ENCODE measurements around the gene NSG2.
"Not testable (repeated sequence)": the region's sequence is repeated elsewhere in the genome, so short reads cannot be mapped to it uniquely, and the experiment has no call there.

The NSG2 gene

DNA sequence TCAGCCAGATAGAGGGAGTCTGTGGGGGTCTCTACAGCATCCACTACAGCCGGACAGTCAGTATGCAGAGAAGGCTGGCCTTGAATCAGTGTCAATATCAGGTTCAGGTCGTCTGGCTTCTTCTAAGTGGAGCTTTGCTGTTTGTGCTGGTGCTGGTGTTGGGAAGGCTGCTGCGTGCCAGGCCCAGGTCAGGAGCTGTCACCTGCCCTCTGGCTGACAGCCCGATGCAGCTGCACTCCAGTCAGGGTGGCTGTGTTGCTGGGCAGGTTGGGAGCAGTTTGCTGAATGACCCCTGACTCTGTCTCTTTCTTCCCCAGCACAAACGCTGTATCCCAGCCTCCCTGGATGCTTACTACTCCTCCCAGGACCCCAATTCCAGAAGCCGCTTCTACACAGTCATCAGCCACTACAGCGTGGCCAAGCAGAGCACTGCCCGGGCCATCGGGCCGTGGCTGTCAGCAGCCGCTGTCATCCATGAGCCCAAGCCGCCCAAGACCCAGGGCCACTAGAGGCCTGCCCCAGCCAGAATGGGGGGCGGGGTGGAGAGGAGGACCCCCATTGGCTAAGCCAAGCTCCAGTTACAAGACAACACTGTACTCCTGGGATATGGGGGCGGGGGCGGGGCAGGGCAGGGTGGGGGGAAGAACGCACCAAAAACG, 61.6 kb downstream of the NSG2 start:
- DNase-seq: no peak

DNA sequence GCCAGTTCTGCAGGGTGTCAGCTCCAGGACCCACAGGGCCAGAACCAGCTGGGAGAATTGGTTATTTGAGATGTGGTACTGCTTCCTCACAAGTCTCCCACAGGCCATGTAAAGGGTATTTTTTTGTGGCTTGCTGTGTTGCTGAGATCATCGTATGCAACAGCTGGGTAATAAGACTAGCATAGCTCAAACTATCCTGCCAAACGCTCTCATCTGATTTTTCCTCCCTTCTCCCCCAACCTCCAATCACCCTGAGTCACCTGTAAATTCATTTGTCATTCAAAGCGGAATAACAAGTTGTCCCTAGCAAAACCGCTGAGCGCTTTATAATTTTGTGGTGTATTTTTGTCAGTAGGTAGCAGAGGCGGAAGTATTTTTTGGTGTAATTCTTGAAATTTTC, 63.2 kb downstream of the NSG2 start:
- DNase-seq: no peak

DNA sequence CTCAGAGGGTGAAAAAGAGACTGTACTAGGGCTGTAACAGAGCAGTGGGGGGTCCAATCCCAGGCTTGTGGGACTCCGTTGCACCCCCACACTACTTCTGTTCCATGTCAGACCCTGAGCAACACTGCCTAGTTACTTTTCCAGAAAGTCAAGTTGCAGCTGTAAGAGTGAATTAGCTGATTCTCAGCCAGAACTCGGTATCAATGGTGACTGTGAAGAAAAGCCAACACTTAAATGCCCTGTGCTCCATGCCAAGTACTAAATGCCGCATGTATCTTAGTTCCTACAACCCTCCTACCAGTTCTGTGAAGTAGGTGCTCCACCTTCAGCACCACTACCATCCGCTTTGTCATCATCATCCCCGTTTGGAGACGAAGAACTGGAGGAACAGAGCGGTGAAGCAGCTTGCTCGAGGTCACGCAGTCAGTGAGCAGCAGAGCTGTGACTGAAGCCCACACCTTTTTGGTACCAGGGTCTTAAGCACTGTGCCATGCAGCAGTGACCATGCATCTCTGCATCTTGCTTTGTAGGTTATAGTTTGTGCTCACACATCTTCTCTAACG, 64.3 kb downstream of the NSG2 start:
- DNase-seq: no peak

DNA sequence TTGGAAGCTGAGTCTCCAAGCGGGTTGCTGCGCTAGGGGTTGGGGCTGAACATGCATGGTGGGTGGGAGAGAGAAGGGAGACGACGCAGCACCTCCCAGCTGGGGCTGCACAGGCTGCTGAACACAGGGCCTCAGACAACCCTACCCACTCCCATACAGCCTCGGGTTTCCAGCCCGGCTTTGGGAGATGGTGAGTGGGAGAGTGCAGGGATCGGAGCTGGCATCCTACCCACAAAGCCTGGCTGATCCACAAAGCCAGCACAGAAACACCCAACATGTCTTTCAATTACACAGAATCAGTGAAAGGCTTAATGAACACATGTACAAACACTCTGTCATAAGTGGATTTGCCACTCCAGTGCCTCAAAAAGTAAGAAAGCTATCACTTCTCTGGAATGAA, 64.8 kb downstream of the NSG2 start:
- no peak for DNase-seq

DNA sequence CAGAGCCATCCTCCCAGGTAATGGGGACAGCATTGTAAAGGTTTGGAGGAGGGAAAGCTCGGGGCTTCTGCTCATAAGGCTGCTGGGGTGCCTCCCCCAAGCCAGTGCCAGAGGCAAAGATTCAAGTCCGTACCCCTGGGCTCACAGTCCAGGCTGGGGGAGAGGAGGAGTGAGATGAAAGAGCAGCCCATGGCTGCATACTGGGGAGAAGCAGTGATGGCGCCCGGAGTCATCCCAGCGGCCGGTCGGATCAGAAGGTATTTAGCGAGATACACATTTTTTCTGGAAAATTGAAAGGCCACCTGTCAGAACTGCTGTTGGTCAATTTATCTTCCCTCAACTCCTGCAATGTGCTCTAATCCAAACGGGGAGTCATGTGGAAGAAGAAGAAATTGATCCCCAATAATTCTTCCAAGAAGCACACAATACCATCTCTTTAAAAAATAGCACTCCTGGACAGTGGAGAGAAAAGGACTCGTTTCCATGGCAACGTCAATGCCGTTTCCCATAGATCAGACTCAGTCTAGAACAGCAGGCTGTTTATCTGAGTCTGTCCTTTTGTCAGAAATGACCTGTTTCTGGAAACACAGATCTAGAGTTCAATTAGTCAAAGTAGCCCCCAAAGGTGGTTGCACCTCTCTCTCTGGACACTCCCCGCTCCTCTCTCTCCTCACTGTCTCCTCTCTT, 65.9 kb downstream of the NSG2 start:
- no peak for DNase-seq

DNA sequence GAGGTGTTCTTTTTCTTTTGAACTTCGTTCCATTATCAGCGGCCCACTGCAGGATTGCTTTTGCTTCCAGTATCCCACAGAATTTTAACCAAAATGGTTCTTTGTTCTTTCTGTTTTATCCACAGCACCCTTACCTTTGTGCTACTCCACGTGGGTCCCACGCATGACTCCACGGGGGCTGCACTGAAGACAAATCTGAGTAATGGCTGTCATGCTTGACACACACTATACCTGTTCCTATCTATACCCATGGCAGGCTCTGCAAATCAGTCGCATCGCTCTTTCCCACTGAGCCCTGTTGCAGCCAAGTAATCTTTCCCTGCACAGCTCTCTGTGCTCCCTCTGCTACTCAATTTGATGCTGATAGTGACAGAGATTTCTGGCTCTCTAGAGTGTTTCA, 69.7 kb downstream of the NSG2 start:
- no peak for DNase-seq

DNA sequence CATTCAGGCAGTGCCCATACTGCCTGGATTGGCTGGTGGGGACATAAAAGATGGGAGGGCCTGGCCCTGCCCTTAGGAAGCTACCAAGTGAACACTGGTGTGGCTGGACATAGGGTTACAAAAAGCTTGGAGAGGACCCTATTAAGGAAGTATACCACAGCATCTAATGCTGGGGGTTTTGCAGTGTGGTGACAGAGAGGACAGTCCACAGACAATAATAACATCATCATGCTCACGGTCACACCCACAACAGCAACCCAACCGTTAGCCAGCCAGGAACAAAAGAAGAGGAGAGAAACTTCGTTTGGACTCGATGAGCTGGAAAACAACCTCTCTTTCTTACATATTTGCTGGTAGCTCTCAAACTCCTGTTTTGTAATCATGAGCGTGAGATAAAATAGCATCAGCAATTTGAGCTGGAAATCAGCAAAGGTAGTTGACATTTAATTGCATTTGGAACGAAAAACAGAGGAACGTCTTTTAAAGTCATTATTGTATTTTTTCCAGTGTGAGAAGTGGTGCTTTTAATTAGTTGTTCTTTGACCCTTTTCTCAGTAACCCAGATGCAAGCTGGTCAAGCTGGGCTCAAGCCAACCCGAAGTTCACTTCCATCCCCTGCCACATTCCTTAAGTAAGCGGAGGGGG, 73.4 kb downstream of the NSG2 start:
- DNase-seq: no peak

DNA sequence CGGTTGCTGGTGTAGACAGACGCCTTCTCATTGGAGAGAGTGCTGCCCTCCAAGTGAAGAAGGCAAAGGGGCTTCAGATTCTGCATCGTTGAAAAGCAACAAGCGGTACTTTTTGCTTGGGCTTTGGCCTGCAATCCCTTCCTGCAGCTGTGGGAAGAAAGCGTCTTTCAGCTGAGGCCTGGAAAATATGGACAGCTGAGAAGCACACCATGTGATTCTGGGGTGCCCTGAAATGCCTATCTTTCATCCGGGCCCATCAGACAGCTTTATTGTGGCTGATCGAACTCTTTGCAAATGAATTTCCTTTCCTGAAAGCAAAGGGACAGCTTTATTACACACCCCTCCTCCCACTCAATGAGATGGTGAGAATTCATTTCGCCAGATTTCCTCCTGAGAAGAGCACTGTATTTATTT, 74.0 kb downstream of the NSG2 start:
- no peak for DNase-seq

DNA sequence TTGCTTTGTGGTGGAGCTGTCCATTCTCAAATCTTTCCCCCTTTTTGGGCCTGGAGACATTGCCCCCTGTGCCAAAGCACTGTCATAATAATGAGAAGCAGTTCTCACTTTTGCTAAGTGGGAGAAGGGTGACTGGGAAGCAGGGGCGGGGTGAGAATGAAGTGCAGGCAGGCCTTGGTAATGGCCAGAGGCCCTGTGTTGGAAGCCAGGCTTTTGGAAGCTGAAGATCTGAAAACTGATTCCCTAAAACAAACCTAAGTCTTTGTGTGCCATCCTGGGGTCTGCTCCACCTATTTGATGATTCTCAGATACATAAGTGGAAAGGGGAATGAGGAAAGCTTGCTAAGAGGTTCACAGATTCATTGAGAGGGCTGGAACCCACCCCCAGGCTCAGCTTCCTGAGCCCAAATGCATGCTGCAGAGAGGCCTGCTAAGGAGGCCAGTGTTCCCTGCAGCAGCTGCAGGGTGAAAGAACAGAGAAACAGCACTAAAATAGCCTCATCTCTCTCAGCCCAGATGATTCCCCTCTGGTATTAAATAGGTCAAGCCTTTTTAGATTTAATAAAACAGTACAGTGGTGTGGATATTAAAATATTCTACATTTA, 75.0 kb downstream of the NSG2 start:
- DNase-seq: no peak

DNA sequence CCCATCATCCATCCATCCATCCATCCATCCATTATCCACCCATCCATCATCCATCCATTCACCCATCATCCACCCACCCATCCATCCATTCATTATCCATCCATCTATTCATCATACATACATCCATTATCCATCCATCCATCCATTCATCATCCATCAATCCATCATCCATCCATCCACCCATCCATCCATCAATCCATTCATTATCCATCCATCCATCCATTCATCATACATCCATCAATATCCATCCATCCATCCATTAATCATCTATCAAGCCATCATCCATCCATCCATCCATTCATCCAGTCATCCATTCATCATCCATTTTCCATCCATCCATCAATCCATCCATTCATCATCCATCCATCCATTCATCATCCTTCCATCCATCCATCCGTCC, 89.0 kb downstream of the NSG2 start:
- DNase-seq: no peak

DNA sequence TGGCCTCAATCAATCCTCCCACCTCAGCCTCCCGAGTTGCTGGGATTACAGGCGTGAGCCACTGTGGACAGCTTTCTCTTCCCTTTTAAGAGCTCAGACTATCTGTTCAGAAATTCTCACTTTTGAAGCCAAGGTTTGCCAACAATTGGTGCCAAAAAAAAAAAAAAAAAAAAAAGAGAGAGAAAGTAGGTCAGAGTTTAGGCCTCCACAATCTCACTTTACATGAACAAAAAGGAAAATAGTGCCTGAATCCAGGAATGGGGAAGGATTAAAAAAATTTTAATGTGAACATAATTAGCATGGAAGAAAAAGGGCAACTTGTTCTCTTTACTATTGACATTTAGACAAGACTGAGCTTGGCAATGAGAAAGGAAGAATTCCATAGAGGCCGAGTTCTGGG, 94.1 kb downstream of the NSG2 start:
- DNase-seq: no peak

DNA sequence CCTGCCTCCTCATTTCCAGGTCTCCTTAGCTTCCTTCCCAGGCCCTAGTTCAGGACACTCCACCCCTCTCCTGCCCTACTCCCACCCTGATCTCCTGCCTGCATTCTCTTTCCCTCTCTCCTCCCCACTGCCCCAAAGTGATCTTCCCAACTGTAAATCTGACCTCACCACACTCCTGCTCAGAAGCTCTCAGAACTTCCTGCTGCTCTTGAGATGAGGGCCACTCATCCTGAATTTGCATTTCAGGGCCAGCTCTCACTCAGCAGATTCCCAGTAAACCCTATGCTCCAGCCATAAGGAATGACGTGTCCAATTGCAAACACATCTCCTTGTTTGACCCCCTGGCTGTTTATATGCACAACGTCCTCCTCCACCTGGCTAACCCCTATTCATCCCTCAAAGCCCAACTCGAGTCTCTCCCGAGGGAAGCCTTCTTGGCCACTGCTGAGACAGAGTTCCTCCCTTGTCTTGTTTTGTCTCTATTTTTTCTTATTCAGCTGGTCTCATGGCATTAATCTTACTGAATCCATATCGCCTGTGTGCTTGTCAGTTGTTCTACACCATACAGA, 95.0 kb downstream of the NSG2 start:
- DNase-seq: no peak

DNA sequence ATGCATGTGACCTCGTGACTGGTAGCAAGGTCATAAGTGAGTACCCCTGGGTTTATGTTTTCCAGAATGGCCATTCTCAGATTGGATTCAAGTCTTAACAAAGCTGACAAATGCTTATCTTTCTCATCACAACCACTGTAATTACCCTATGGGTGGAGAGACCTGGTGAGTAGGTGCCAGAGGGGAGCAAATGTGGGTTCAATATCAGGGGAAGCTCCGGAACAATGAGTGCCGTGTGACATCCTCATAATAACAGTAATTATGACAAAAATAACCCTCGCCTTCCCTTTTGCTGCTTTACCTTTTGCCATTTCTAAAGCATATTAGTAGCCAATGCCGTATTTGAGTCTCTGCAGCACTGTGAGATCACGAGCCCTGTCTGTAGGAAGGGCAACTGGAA, 95.9 kb downstream of the NSG2 start:
- DNase-seq: no peak

DNA sequence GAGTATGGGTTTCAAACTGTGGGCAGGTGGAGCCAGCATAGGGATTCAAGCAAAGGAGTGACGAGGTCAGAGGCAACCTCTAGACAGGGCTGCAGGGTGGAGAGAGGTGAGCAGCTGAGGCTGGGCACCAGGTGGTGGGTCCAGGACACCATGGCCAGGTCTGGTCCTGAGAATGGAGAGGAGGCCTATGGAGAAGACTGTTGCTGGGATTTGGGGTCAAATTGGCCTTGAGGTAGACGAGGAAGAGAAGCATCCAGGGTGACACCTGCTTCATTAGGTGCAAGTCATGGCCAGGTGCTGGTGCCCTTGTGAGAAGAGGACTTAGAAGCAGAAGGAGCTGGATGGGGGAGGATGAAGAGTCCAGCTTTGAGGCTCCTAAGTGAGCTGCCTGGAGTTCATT, 99.6 kb downstream of the NSG2 start:
- no peak for DNase-seq

DNA sequence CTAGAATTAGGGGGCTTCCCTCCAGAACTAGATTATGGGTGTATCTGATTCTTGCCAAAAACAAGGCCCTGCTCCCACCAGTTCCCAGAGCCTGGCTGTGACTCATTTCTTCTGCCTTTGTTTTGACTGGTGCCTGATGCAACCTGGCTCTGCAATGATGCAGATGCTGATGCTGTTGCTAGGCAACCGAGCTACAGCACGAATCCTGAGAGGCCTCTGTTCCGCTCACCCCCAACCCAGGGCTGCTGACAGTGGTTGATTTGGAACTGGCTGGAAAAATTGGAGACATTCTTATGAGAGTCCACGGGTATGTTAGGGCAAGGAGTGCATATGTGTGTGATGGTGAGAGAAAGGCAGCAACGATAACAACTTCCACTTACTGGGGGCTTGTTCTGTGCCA, 100.3 kb downstream of the NSG2 start:
- no peak for DNase-seq

DNA sequence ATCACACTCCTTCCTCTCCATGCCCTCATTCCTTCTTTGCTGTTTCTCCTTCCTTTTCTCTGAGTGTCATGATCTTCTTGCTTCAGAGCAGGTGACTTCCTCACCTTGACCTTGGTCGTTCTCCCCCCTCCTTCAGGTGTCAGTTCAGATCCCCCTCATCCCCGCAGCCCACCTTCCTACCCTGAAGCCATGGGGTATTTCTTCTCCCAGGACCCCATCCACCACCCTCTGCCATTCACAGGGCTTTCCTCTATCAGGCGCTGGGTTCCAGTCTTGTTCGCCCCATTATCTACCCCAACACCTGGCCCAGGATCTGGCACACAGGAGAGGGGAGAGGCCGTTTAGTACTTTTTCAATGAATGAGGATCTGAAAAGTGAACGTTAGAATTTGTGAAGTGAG, 101.0 kb downstream of the NSG2 start:
- DNase-seq: no peak

DNA sequence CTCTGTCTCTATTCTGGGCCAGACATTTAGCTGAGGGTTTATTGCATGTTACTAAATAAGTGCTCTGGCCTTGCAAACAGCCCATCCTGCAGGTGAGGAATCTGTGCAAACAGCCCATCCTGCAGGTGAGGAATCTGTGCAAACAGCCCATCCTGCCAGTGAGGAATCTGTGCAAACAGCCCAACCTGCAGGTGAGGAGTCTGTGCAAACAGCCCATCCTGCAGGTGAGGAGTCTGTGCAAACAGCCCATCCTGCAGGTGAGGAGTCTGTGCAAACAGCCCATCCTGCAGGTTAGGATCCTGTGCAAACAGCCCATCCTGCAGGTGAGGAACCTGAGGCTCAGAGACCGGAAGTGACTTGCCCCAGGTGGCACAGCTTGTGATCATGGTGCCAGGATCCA, 101.5 kb downstream of the NSG2 start:
- DNase-seq: not testable (repeated sequence)

DNA sequence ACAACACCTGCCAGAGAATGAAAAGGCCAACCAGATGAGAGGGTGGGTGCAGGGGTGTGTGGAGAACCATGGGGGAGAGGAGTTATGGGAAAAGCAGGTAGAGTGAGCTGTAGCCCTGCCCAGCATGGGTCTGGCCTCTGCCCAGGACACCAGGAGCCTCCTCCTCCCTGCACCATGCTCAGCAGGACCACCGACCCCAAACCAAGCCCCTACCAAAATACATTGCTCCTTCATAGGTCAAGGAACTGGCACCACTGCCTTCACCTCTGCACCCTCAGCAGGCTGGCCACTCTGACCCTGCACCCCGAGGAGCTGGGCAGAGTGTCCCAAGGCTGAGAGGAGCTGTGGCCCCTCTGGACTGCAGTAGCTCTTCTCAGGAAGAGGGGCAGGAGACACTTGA, 102.0 kb downstream of the NSG2 start:
- no peak for DNase-seq

DNA sequence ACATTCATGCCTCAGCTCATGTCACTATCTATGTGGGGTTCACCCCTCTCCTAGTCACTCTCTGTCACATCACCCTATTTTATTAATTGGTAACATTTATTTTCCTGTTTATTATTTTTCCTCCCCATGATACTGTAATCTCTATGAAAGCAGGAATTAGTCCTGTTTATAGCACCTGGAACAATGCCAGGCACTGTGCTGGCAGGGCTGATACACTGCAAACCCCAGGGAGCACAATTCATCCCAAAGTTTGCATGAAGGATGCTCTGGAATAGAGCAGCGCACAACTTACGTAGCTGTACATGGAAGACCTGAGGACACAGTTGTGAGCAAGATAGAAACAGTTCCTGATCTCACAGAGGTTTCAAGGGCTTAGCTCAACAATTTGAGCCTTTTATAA, 103.2 kb downstream of the NSG2 start:
- no peak for DNase-seq

DNA sequence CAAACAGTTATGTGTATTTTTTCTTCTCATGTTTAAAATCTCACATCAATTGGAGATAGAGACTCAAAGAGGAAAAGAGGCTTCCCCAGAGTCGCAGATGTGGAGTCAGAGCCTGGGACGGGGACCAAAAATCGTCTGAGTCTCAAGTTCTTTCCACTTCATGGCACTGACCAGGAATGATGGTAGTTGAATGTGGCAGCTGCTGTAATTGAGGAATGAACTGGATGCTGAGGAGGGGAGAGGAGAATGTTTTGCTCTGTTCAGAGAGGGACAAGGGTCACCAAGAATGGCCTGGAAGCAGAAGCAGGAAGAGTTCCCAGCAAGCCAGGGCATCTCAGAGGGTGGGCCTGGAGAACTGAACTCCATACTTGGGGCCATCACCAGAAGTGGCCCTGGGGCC, 103.9 kb downstream of the NSG2 start:
- DNase-seq: no peak

DNA sequence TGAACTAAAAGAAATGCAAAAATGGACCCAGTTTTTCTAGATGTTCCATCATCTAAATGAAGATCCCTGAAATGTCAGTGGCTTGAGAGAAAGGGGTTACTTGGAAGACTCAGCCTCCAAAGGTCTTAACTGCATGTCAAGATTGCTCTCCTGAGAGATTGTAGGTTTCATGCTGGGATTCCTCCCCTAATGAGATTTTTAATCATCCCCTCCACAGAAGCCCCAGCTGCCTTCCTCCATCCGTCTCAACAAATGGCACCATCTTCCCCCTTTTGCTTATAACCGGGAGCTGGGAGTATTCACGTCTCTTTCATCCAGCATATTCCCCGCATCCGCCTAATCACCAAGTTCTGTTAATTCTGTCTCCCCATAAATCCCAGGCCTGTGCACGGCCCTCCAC, 104.5 kb downstream of the NSG2 start:
- DNase-seq: no peak

DNA sequence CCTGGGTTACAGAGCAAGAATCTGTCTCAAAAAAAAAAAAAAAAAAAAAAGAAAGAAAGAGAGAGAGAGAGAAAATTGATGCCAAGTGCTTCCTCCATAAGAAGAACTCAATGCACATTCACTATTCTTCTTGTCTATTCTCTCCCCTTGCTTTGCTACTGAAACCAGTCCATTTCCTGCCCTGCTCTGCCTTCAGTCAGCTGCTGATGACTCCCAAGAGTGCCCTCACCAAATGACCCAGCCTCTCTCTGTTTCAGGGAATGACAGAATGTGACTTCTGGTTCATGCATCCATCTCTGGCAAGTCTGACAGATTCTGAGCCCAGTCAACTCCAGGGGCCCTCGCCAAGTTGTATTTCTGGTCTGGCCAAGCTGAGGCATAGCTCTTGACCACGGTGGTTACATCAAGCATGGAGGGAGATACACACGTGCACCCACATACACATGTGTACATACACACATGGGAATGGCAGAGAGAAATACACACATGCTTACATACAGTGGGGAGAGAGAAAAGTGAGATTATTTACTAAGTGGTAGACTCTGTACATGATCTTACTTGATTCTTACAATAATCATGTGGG, 106.2 kb downstream of the NSG2 start:
- DNase-seq: no peak

DNA sequence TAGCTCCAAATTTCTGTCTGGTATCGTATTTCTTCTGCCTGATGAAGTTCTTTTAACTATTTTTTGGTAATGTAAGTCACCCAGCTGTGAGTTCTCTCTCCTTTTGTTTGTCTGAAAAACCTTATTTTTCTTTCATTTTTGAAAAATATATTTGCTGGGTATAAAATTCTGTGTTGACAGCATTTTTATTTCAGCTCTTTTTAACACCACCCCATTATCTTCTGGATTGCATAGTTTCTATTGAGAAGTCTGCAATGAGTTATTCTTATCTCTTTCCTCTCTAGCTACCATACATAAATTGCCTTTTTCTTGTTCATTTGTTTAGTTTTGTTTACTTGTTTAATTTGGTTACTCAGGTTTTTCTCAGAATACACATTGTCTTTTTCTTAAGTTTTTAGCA, 109.1 kb downstream of the NSG2 start:
- no peak for DNase-seq
